Caco-2 (cell line): ENCODE data around the gene NEGR1. TPM values are rescaled to one million over a fixed set of nuclear protein-coding genes. Genes with fewer than 3 reads are reported as not detected.

Experiments used
- BruUV-seq: library from RNA; stranded (reverse); fragments of 400-500 nt; replicated peaks from 2 replicates; lab custom pipeline; 2021; lab: Mats Ljungman, UMichigan
- CTCF ChIA-PET: fragments of 300-600 bp; sonication (Branson Sonifier 250); formaldehyde crosslinking; loops from one replicate; lab custom pipeline; 2022; ENCODE audit warnings: antibody characterized with exemption; lab: Charles Lee
- POLR2A ChIA-PET: fragments of 300-600 bp; sonication (Branson Sonifier 250); formaldehyde crosslinking; loops from one replicate; lab custom pipeline; 2022; ENCODE audit warnings: antibody characterized with exemption; lab: Charles Lee
- DNase-seq, 2 experiments: peaks; one replicate each; pipeline versions ENCODE4 v3.0.0 to v3.0.0-alpha.2; 2020 to 2022
- H3K27me3 ChIP-seq: replicated peaks from 2 replicates; pipeline ENCODE4 v1.6.0; 2011; ENCODE audit warnings: low read length; ENCODE audit not compliant: control insufficient read depth, insufficient read depth
- H3K36me3 ChIP-seq: 2 replicates; pipeline ENCODE4 v1.5.1; 2011; ENCODE audit warnings: low read length; ENCODE audit not compliant: control insufficient read depth, insufficient read depth
- H3K4me1 ChIP-seq: fragments of 250-450 bp; sonication (Bioruptor Pico); 2 replicates; pipeline ENCODE4 v1.5.1; 2020; ENCODE audit warnings: mild to moderate bottlenecking
- H3K4me3 ChIP-seq: 2 replicates; pipeline ENCODE4 v1.5.1; 2011; ENCODE audit warnings: low read depth, mild to moderate bottlenecking, control low read depth, low read length
- H3K9me3 ChIP-seq: fragments of 250-450 bp; sonication (Bioruptor Pico); 2 replicates; pipeline ENCODE4 v1.5.1; 2020; ENCODE audit warnings: mild to moderate bottlenecking, moderate library complexity
- H3K27ac Mint-ChIP-seq: one replicate; pipeline ENCODE4 v1.8.0; 2022; ENCODE audit warnings: mixed read lengths; ENCODE audit not compliant: unreplicated experiment
- H3K27me3 Mint-ChIP-seq: one replicate; pipeline ENCODE4 v1.8.0; 2022; ENCODE audit warnings: mixed read lengths; ENCODE audit not compliant: insufficient read depth, unreplicated experiment
- H3K36me3 Mint-ChIP-seq: one replicate; pipeline ENCODE4 v1.8.0; 2022; ENCODE audit warnings: mild to moderate bottlenecking, mixed read lengths; ENCODE audit not compliant: insufficient read depth, unreplicated experiment
- H3K4me1 Mint-ChIP-seq: one replicate; pipeline ENCODE4 v1.8.0; 2022; ENCODE audit warnings: low read depth, mixed read lengths; ENCODE audit not compliant: unreplicated experiment
- H3K4me3 Mint-ChIP-seq: one replicate; pipeline ENCODE4 v1.8.0; 2022; ENCODE audit warnings: mild to moderate bottlenecking, moderate library complexity, mixed read lengths; ENCODE audit not compliant: unreplicated experiment
- H3K9me3 Mint-ChIP-seq: one replicate; pipeline ENCODE4 v1.8.0; 2022; ENCODE audit warnings: mixed read lengths; ENCODE audit not compliant: unreplicated experiment
- intact Hi-C: fragments of 100-400 bp; cut with micrococcal nuclease; formaldehyde crosslinking; loops from one replicate; pipeline ENCODE4 v1.10.0; 2022; ENCODE audit not compliant: unreplicated experiment
- total RNA-seq: library from RNA; stranded (reverse); gene quantifications from 2 replicates; pipeline ENCODE4 v1.2.3, GENCODE V29; 2022
- TF ChIP-seq, protein P1 (sequence below), 2 experiments: fragments of 200-600 bp in 1 of 2; IDR thresholded peaks; 1 replicate in 1 of 2; 2 replicates in 1 of 2; pipeline versions ENCODE4 v1.5.1 to v1.8.0; 2011 to 2022; ENCODE audit warnings: antibody characterized with exemption in 1 of 2, control low read depth in 1 of 2, inconsistent platforms in 1 of 2, low read depth in 1 of 2, low read length in 1 of 2, mild to moderate bottlenecking in 1 of 2, moderate library complexity in 1 of 2; ENCODE audit not compliant: insufficient read depth in 1 of 2, severe bottlenecking in 1 of 2, unreplicated experiment in 1 of 2

NEGR1 gene
- total RNA-seq, 1 experiment from 2014 or later: not detected

DNA sequence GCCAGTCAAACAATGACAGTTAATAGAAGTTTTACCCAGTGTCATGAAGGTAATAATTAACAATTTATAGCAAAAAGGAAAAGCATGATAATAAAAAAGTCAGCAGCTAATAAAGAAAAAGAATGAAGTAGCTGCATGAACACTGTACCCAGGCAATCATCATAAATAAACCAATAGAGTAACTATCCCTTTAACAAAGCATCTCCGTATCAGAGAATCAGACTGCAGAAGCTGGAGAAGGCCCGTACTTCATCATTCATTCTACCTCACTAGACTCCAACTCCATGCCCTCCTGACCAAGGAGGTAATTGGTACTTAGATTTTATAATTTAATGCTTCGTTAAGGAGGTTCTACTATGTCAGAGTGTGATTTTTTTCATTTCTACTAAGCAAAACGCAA, 140.5 kb downstream of the NEGR1 start:
- H3K9me3 ChIP-seq: no peaks in the 10 kb centered on the region
- intact Hi-C loops: no loop called here
- Mint-ChIP-seq H3K27me3 (no peaks in the 10 kb centered on the region), H3K27ac (no peak overlapping the region), H3K4me1 (no peaks in the 10 kb centered on the region), H3K36me3 (no peaks in the 10 kb centered on the region), H3K9me3 (no peaks in the 10 kb centered on the region), H3K4me3 (no peak overlapping the region)
- no TSS peak for BruUV-seq
- no peaks in the 10 kb centered on the region for H3K4me1 ChIP-seq
- H3K27me3 ChIP-seq: no peaks in the 10 kb centered on the region
- no peak overlapping the region for H3K4me3 ChIP-seq
- POLR2A ChIA-PET: no interaction called here
- no peaks in the 10 kb centered on the region for H3K36me3 ChIP-seq
- TF ChIP-seq, protein P1, sequence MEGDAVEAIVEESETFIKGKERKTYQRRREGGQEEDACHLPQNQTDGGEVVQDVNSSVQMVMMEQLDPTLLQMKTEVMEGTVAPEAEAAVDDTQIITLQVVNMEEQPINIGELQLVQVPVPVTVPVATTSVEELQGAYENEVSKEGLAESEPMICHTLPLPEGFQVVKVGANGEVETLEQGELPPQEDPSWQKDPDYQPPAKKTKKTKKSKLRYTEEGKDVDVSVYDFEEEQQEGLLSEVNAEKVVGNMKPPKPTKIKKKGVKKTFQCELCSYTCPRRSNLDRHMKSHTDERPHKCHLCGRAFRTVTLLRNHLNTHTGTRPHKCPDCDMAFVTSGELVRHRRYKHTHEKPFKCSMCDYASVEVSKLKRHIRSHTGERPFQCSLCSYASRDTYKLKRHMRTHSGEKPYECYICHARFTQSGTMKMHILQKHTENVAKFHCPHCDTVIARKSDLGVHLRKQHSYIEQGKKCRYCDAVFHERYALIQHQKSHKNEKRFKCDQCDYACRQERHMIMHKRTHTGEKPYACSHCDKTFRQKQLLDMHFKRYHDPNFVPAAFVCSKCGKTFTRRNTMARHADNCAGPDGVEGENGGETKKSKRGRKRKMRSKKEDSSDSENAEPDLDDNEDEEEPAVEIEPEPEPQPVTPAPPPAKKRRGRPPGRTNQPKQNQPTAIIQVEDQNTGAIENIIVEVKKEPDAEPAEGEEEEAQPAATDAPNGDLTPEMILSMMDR (IDR thresholded peaks at IDR 0.05; ENCODE audit: insufficient read depth in 1 of 2, low read depth in 1 of 2, low read length in 1 of 2, severe bottlenecking in 1 of 2, unreplicated experiment in 1 of 2): no peak
- DNase-seq: no peak
- CTCF ChIA-PET: no interaction called here

DNA sequence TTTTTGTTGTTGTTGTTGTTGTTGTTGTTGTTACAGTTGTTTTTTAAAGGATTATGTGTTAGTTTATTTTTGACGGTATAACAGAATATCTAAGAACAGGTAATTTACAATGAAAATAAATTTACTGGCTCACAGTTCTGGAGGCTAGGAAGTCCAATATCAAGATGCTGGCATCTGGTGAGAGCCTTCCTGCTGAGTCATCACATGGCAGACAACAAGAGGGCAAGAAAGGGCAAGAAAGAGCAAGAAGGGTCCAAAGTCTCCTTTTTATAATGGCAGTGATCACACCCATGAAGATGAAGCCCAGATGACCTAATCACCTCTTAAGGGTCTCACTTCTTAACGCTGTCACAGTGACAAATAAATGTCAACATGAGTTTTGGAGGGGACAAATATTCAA, 142.1 kb downstream of the NEGR1 start:
- H3K27me3 Mint-ChIP-seq: no peaks in the 10 kb centered on the region
- Histone ChIP-seq H3K4me1 (no peaks in the 10 kb centered on the region), H3K27me3 (no peaks in the 10 kb centered on the region), H3K36me3 (no peaks in the 10 kb centered on the region), H3K9me3 (no peaks in the 10 kb centered on the region), H3K4me3 (no peak overlapping the region)
- no peak overlapping the region for H3K27ac Mint-ChIP-seq
- CTCF ChIA-PET: no interaction called here
- no peaks in the 10 kb centered on the region for H3K36me3 Mint-ChIP-seq
- H3K4me3 Mint-ChIP-seq: no peak overlapping the region
- TF ChIP-seq, protein P1 (IDR thresholded peaks at IDR 0.05; ENCODE audit: insufficient read depth in 1 of 2, low read depth in 1 of 2, low read length in 1 of 2, severe bottlenecking in 1 of 2, unreplicated experiment in 1 of 2): no peak
- POLR2A ChIA-PET: no interaction called here
- no peaks in the 10 kb centered on the region for H3K9me3 Mint-ChIP-seq
- BruUV-seq: no TSS peak
- DNase-seq: no peak
- H3K4me1 Mint-ChIP-seq: no peaks in the 10 kb centered on the region
- intact Hi-C loops: no loop called here

DNA sequence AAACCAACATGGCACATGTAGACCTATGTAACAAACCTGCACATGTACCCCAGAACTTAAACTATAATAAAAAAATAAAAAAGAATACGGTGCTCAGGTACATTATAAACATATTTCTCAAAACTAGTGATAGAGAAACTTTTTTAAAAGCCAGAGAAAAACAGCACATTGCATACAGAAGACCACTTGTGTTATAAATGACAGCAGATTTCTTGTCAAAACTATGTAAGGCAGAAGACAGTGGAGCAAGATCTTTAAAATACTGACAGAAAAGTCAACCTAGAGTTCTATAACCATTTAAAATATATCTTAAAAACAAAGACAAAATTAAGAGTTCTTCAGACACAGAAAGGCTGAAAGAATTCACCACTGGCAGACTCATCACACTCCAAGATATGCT, 144.7 kb downstream of the NEGR1 start:
- CTCF ChIA-PET: no interaction called here
- Mint-ChIP-seq H3K36me3 (no peaks in the 10 kb centered on the region), H3K27ac (no peak overlapping the region), H3K4me3 (no peak overlapping the region), H3K27me3 (no peaks in the 10 kb centered on the region), H3K9me3 (no peaks in the 10 kb centered on the region), H3K4me1 (no peaks in the 10 kb centered on the region)
- no peaks in the 10 kb centered on the region for H3K9me3 ChIP-seq
- POLR2A ChIA-PET: no interaction called here
- no peaks in the 10 kb centered on the region for H3K36me3 ChIP-seq
- TF ChIP-seq, protein P1 (IDR thresholded peaks at IDR 0.05; ENCODE audit: insufficient read depth in 1 of 2, low read depth in 1 of 2, low read length in 1 of 2, severe bottlenecking in 1 of 2, unreplicated experiment in 1 of 2): no peak
- no TSS peak for BruUV-seq
- no peaks in the 10 kb centered on the region for H3K4me1 ChIP-seq
- intact Hi-C loops: no loop called here
- DNase-seq: no peak
- H3K27me3 ChIP-seq: no peaks in the 10 kb centered on the region
- H3K4me3 ChIP-seq: no peak overlapping the region
